Trophoblast cell (in vitro differentiated cells and primary cell): ENCODE measurements around the gene SOSTDC1.
"Not testable (repeated sequence)": the region's sequence is repeated elsewhere in the genome, so short reads cannot be mapped to it uniquely, and the experiment has no call there.

ENCODE experiments used
- DNase-seq, 2 donors: peaks; one replicate each; pipeline ENCODE4 v3.0.0-alpha.2; 2016
- H2AFZ ChIP-seq: 2 replicates; pipeline ENCODE4 v1.6.1; 2013; ENCODE audit warnings: low read length, moderate library complexity, mild to moderate bottlenecking; ENCODE audit not compliant: insufficient read depth, poor library complexity
- H2AK5ac ChIP-seq: 2 replicates; pipeline ENCODE4 v1.6.1; 2013; ENCODE audit warnings: mild to moderate bottlenecking, low read length
- H2BK120ac ChIP-seq: 2 replicates; pipeline ENCODE4 v1.6.1; 2013; ENCODE audit warnings: low read length, mild to moderate bottlenecking, moderate library complexity; ENCODE audit not compliant: insufficient read depth, poor library complexity
- H2BK12ac ChIP-seq: 2 replicates; pipeline ENCODE4 v1.6.1; 2013; ENCODE audit warnings: mild to moderate bottlenecking, low read length, moderate library complexity
- H2BK5ac ChIP-seq: 2 replicates; pipeline ENCODE4 v1.6.1; 2013; ENCODE audit warnings: low read length, low read depth, moderate library complexity, mild to moderate bottlenecking; ENCODE audit not compliant: poor library complexity
- H3K14ac ChIP-seq: 2 replicates; pipeline ENCODE4 v1.6.1; 2013; ENCODE audit warnings: mild to moderate bottlenecking, low read length
- H3K18ac ChIP-seq: 2 replicates; pipeline ENCODE4 v1.6.1; 2013; ENCODE audit warnings: mild to moderate bottlenecking, low read length
- H3K23ac ChIP-seq: 2 replicates; pipeline ENCODE4 v1.6.1; 2013; ENCODE audit warnings: low read length
- H3K27ac ChIP-seq: 2 replicates; pipeline ENCODE4 v1.5.1; 2013; ENCODE audit warnings: low read depth, mild to moderate bottlenecking, inconsistent platforms, low read length, moderate library complexity
- H3K27me3 ChIP-seq: 2 replicates; pipeline ENCODE4 v1.6.1; 2013; ENCODE audit warnings: inconsistent platforms, mild to moderate bottlenecking, low read length, moderate library complexity; ENCODE audit not compliant: insufficient read depth
- H3K36me3 ChIP-seq, 2 experiments: 1 replicate in 1 of 2; 2 replicates in 1 of 2; pipeline ENCODE4 v1.6.1; 2013; ENCODE audit warnings: low read length in 2 of 2, mild to moderate bottlenecking in 2 of 2, moderate library complexity in 1 of 2; ENCODE audit not compliant: insufficient read depth in 2 of 2, control insufficient read depth in 1 of 2
- H3K4ac ChIP-seq: 2 replicates; pipeline ENCODE4 v1.6.1; 2013; ENCODE audit warnings: low read depth, mild to moderate bottlenecking, low read length, moderate library complexity
- H3K4me1 ChIP-seq, 2 experiments: 1 replicate in 1 of 2; 2 replicates in 1 of 2; pipeline ENCODE4 v1.6.1; 2013; ENCODE audit warnings: low read length in 2 of 2, mild to moderate bottlenecking in 2 of 2, moderate library complexity in 1 of 2; ENCODE audit not compliant: insufficient read depth in 2 of 2, control insufficient read depth in 1 of 2
- H3K4me2 ChIP-seq: 2 replicates; pipeline ENCODE4 v1.6.1; 2013; ENCODE audit warnings: inconsistent platforms, mild to moderate bottlenecking, low read length, moderate library complexity
- H3K4me3 ChIP-seq: 2 replicates; pipeline ENCODE4 v1.5.1; 2013; ENCODE audit warnings: mild to moderate bottlenecking, low read depth, low read length, inconsistent platforms
- H3K79me1 ChIP-seq: one replicate; pipeline ENCODE4 v1.6.1; 2013; ENCODE audit warnings: low read length
- H3K79me2 ChIP-seq: 2 replicates; pipeline ENCODE4 v1.6.1; 2013; ENCODE audit warnings: low read length, mild to moderate bottlenecking; ENCODE audit not compliant: control insufficient read depth, insufficient read depth, poor library complexity
- H3K9ac ChIP-seq: 2 replicates; pipeline ENCODE4 v1.6.1; 2013; ENCODE audit warnings: mild to moderate bottlenecking, low read length
- H3K9me3 ChIP-seq: 2 replicates; pipeline ENCODE4 v1.6.1; 2013; ENCODE audit warnings: low read depth, mild to moderate bottlenecking, control low read depth, inconsistent platforms, low read length; ENCODE audit not compliant: insufficient read depth
- H4K12ac ChIP-seq: 2 replicates; pipeline ENCODE4 v1.6.1; 2013; ENCODE audit warnings: low read depth, mild to moderate bottlenecking, low read length, moderate library complexity
- H4K8ac ChIP-seq: 2 replicates; pipeline ENCODE4 v1.6.1; 2013; ENCODE audit warnings: low read depth, mild to moderate bottlenecking, low read length, moderate library complexity
- H4K91ac ChIP-seq: one replicate; pipeline ENCODE4 v1.6.1; 2013; ENCODE audit warnings: low read depth, mild to moderate bottlenecking, low read length, moderate library complexity
- WGBS: extraction: QIAGEN DNeasy Blood & Tissue Kit; methylation state at CpG from one replicate; pipeline ENCODE4 v1.1.7; 2013; ENCODE audit warnings: missing lambda C conversion rate; ENCODE audit not compliant: insufficient read length, insufficient coverage; ENCODE audit errors: extremely low coverage; 5-methylcytosine and 5-hydroxymethylcytosine counted together

SOSTDC1 gene

GRCh38 chr7:16463520-16463919, 2.0 kb downstream of the SOSTDC1 start:
- Histone ChIP-seq H4K12ac (no peak overlapping the region), H3K23ac (no peak overlapping the region), H2BK5ac (no peak overlapping the region), H3K9me3 (no peaks in the 10 kb centered on the region), H3K4me1 (no peaks in the 10 kb centered on the region), H4K8ac (no peak overlapping the region), H3K4me2 (no peak overlapping the region), H3K79me1 (no peaks in the 10 kb centered on the region), H2BK12ac (no peak overlapping the region), H3K4me3 (no peak overlapping the region), H3K14ac (no peak overlapping the region), H3K4ac (no peak overlapping the region), H3K27me3 (no peaks in the 10 kb centered on the region), H3K18ac (no peak overlapping the region), H4K91ac (no peak overlapping the region), H2AFZ (no peak overlapping the region), H2BK120ac (no peak overlapping the region), H3K79me2 (no peaks in the 10 kb centered on the region), H2AK5ac (no peak overlapping the region), H3K9ac (no peak overlapping the region), H3K36me3 (no peaks in the 10 kb centered on the region), H3K27ac (no peak overlapping the region)
- DNase-seq: no peak
- WGBS: no CpG with 5 or more reads among the region's 2 CpGs

GRCh38 chr7:16462431-16462889, 3.1 kb downstream of the SOSTDC1 start:
- no peaks in the 10 kb centered on the region for H3K79me1 ChIP-seq
- no peaks in the 10 kb centered on the region for H3K9me3 ChIP-seq
- no CpG with 5 or more reads among the region's 7 CpGs for WGBS
- H3K14ac ChIP-seq: no peak overlapping the region
- H3K79me2 ChIP-seq: no peaks in the 10 kb centered on the region
- H3K36me3 ChIP-seq: no peaks in the 10 kb centered on the region
- no peak overlapping the region for H3K4me2 ChIP-seq
- H2BK5ac ChIP-seq: no peak overlapping the region
- H3K18ac ChIP-seq: no peak overlapping the region
- no peak overlapping the region for H4K12ac ChIP-seq
- H3K4ac ChIP-seq: no peak overlapping the region
- H4K91ac ChIP-seq: no peak overlapping the region
- H2BK12ac ChIP-seq: no peak overlapping the region
- H2AK5ac ChIP-seq: no peak overlapping the region
- H3K23ac ChIP-seq: no peak overlapping the region
- no peak for DNase-seq
- H3K4me3 ChIP-seq: no peak overlapping the region
- H4K8ac ChIP-seq: no peak overlapping the region
- no peaks in the 10 kb centered on the region for H3K27me3 ChIP-seq
- no peaks in the 10 kb centered on the region for H3K4me1 ChIP-seq
- H3K9ac ChIP-seq: no peak overlapping the region
- no peak overlapping the region for H2AFZ ChIP-seq
- no peak overlapping the region for H3K27ac ChIP-seq
- H2BK120ac ChIP-seq: no peak overlapping the region

- no peak overlapping the region for H3K9ac ChIP-seq
- WGBS: no CpG with 5 or more reads among the region's 2 CpGs
- no peaks in the 10 kb centered on the region for H3K9me3 ChIP-seq
- no peaks in the 10 kb centered on the region for H3K4me1 ChIP-seq
- H2AFZ ChIP-seq: no peak overlapping the region
- no peak overlapping the region for H3K23ac ChIP-seq
- H2BK120ac ChIP-seq: no peak overlapping the region
- no peak overlapping the region for H3K4me2 ChIP-seq
- no peaks in the 10 kb centered on the region for H3K79me2 ChIP-seq
- no peak overlapping the region for H2BK5ac ChIP-seq
- H3K14ac ChIP-seq: no peak overlapping the region
- H3K27ac ChIP-seq: no peak overlapping the region
- H3K79me1 ChIP-seq: no peaks in the 10 kb centered on the region
- no peak for DNase-seq
- H3K27me3 ChIP-seq: no peaks in the 10 kb centered on the region
- H2AK5ac ChIP-seq: no peak overlapping the region
- no peak overlapping the region for H4K91ac ChIP-seq
- no peak overlapping the region for H3K4me3 ChIP-seq
- no peaks in the 10 kb centered on the region for H3K36me3 ChIP-seq
- H3K4ac ChIP-seq: no peak overlapping the region
- no peak overlapping the region for H2BK12ac ChIP-seq
- no peak overlapping the region for H4K8ac ChIP-seq
- H4K12ac ChIP-seq: no peak overlapping the region
- no peak overlapping the region for H3K18ac ChIP-seq
These were observed 4.6 kb downstream of the SOSTDC1 start for GRCh38 chr7:16460789-16461493.

GRCh38 chr7:16456303-16456702, 9.2 kb downstream of the SOSTDC1 start:
- no CpG with 5 or more reads among the region's 1 CpG for WGBS
- H4K91ac ChIP-seq, H4K12ac ChIP-seq, H3K4me2 ChIP-seq, H2BK12ac ChIP-seq, H3K79me1 ChIP-seq, H3K27me3 ChIP-seq, H3K14ac ChIP-seq, H3K4me3 ChIP-seq, H3K9me3 ChIP-seq, H3K27ac ChIP-seq, H2BK5ac ChIP-seq, H3K23ac ChIP-seq, H2BK120ac ChIP-seq, H3K36me3 ChIP-seq, H2AFZ ChIP-seq, H2AK5ac ChIP-seq, H3K4me1 ChIP-seq, H3K4ac ChIP-seq, H3K79me2 ChIP-seq, DNase-seq, H4K8ac ChIP-seq, H3K9ac ChIP-seq, H3K18ac ChIP-seq: not testable (repeated sequence)
